ENCODE data around the gene CCNJL. TPM values are rescaled to one million over a fixed set of nuclear protein-coding genes. Genes with fewer than 3 reads are reported as not detected.
"Not testable (repeated sequence)": the region's sequence is repeated elsewhere in the genome, so short reads cannot be mapped to it uniquely, and the experiment has no call there.

Gene CCNJL
- total RNA-seq, 6 experiments from 2014 or later: not detected

GRCh38 chr5:160342413-160342941, 30.1 kb upstream of the CCNJL start:
- H3K27me3 Mint-ChIP-seq (ENCODE audit: insufficient read depth): peaks cover 1% of the 10 kb centered on the region; the same call in 1 of the 2 replicates
- DNase-seq: peak; percentile 64
- TF ChIP-seq CTCF (IDR thresholded peaks at IDR 0.05): no peak
- peaks cover 11% of the 10 kb centered on the region for H3K4me1 Mint-ChIP-seq (ENCODE audit: low read depth)
- H3K9me3 Mint-ChIP-seq: no peaks in the 10 kb centered on the region
- no peak overlapping the region; the same call in 1 of the 2 replicates for H3K27ac Mint-ChIP-seq
- H3K36me3 Mint-ChIP-seq (ENCODE audit: low read depth): no peaks in the 10 kb centered on the region
- H3K4me3 Mint-ChIP-seq: no peak overlapping the region

- no peak for TF ChIP-seq CTCF (IDR thresholded peaks at IDR 0.05)
- Mint-ChIP-seq H3K9me3 (no peaks in the 10 kb centered on the region), H3K4me1 (ENCODE audit: low read depth) (peaks cover 11% of the 10 kb centered on the region), H3K27me3 (ENCODE audit: insufficient read depth) (peaks cover 7% of the 10 kb centered on the region), H3K36me3 (ENCODE audit: low read depth) (no peaks in the 10 kb centered on the region), H3K27ac (no peak overlapping the region), H3K4me3 (no peak overlapping the region)
- DNase-seq: no peak
Measured at GRCh38 chr5:160341309-160341870, 29.0 kb upstream of the CCNJL start.

- H3K4me3 Mint-ChIP-seq; H3K36me3 Mint-ChIP-seq (ENCODE audit: low read depth): not testable (repeated sequence)
Measured at GRCh38 chr5:160340513-160340912, 28.1 kb upstream of the CCNJL start.

GRCh38 chr5:160339406-160340130, 27.2 kb upstream of the CCNJL start:
- Mint-ChIP-seq H3K9me3 (no peaks in the 10 kb centered on the region), H3K4me3 (no peak overlapping the region), H3K27ac (no peak overlapping the region), H3K27me3 (ENCODE audit: insufficient read depth) (peaks cover 7% of the 10 kb centered on the region), H3K4me1 (ENCODE audit: low read depth) (peaks cover 11% of the 10 kb centered on the region), H3K36me3 (ENCODE audit: low read depth) (no peaks in the 10 kb centered on the region)
- DNase-seq: no peak
- TF ChIP-seq CTCF (IDR thresholded peaks at IDR 0.05): no peak

More at GRCh38 chr5:160340513-160340912, 28.1 kb upstream of the CCNJL start:
- H3K27me3 Mint-ChIP-seq (ENCODE audit: insufficient read depth); H3K9me3 Mint-ChIP-seq; DNase-seq; H3K27ac Mint-ChIP-seq: not testable (repeated sequence)
- H3K4me1 Mint-ChIP-seq (ENCODE audit: low read depth): peaks cover 11% of the 10 kb centered on the region

- not testable (repeated sequence) for H3K27ac Mint-ChIP-seq; H3K36me3 Mint-ChIP-seq (ENCODE audit: low read depth); DNase-seq; H3K9me3 Mint-ChIP-seq; H3K4me3 Mint-ChIP-seq; H3K27me3 Mint-ChIP-seq (ENCODE audit: insufficient read depth); H3K4me1 Mint-ChIP-seq (ENCODE audit: low read depth)
Measured at GRCh38 chr5:160334716-160335115, 22.4 kb upstream of the CCNJL start.

- Mint-ChIP-seq H3K4me1 (ENCODE audit: low read depth) (peaks cover 10% of the 10 kb centered on the region), H3K27ac (no peak overlapping the region), H3K27me3 (ENCODE audit: insufficient read depth) (peaks cover 12% of the 10 kb centered on the region), H3K4me3 (no peak overlapping the region), H3K36me3 (ENCODE audit: low read depth) (no peaks in the 10 kb centered on the region), H3K9me3 (no peaks in the 10 kb centered on the region)
- peak; percentile 22 for DNase-seq
- TF ChIP-seq CTCF (IDR thresholded peaks at IDR 0.05): no peak
Measured at GRCh38 chr5:160333721-160334120, 21.4 kb upstream of the CCNJL start.

Measured in HFFc6 (cell line).